SHP77 (cell line): ENCODE data around the gene PAFAH1B1.
"Not testable (repeated sequence)": the region's sequence is repeated elsewhere in the genome, so short reads cannot be mapped to it uniquely, and the experiment has no call there.

Source experiments
- DNase-seq, 2 experiments: peaks; one replicate each; lab custom pipeline; 2025; lab: John Stamatoyannopoulos, UW

PAFAH1B1 gene

DNA sequence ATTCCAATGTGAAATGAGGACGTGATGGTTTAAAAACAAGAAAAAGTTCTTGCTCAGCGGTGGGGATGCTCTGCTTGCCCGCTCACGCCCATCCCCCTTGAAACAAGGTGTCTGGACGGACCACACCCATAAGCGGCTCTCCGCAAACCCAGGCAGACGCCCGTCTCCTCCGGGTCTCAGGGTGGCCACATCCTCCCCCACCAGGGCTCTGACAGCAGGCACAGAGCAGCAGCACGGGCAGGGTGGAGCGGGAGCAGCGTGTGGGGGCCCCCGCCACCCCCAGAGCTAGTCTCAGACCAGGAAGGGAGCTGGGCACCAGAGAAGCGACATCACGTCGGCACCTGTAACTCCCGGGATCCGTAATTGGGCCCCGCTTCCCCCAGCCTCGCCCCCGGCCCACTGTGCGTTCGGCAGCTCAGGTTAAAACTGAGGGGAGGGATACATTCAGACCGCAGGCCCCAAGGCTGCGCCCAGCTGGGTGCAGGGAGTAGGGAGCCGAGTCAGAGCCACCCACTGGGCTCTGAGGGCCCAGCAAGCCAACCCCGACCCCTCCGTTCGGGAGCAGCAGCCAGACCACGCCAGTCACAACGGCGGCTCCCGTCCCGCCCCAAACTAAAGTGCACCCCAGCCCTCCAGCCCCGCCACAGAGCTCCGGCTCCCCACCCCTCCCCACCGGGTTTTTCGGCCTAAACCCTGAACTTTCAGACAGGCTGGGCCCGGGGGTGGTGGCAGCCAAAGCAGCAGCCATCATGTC lies 96.1 kb downstream of the PAFAH1B1 start:
- DNase-seq: no peak

GRCh38 chr17:2690165-2691068 lies 97.0 kb downstream of the PAFAH1B1 start:
- DNase-seq: no peak

- DNase-seq: no peak
These were observed 97.8 kb downstream of the PAFAH1B1 start for GRCh38 chr17:2691069-2691871.

GRCh38 chr17:2691965-2692780 lies 98.7 kb downstream of the PAFAH1B1 start:
- DNase-seq: no peak

DNA sequence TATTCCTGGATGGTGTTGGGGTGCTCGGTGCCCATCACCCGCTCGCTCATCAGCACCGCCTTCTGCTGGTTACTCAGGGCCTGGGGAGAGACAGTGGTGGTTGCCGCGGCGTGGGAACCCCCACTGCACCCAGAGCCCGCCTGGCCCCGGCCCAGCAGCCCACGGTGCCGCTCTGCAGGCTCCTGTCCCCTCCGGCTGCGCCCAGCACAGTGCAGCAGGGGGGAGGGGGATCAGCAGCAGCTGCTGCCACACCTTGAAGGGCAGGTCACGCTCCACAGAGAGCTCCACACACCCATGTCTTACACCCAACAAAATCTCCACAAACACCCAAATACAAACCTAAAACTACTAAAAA lies 99.3 kb downstream of the PAFAH1B1 start:
- no peak for DNase-seq

GRCh38 chr17:2693561-2694380 lies 100.3 kb downstream of the PAFAH1B1 start:
- no peak for DNase-seq

GRCh38 chr17:2694381-2695242 lies 101.2 kb downstream of the PAFAH1B1 start:
- DNase-seq: no peak

DNA sequence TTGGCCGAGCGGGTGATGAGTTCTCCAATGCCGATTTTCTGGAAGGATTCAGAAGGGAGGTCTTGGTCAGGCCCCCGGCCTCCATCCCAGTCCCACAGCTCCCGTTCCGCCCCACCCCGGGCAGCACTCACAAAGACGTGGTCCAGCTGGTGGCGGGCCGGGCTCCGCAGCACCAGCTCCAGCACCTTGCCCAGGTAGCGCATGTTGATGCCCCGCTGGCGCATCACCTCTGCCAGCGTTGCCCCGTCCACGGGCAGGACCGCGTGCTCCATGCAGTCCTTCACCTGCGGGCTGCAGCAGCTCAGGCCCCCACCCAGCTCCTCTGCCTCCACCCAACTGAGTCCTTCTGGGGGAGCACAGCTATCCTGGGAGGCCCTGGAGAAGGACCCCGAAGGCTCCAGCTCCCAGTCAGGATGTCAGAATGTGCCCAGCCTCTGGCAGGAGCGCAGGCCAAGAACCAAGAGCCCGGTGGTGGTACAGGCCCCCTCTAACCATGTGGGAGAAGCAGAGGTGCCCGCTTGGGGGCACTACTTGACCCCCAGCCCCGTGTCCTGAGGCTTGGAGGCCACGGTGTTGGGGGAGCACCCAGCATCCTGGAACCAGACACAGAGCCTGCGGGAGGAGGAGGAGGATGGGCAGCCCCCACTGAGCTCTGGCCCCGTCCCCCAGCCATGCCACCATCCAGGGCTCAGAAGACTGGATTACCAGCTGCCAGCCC lies 101.9 kb downstream of the PAFAH1B1 start:
- no peak for DNase-seq

DNA sequence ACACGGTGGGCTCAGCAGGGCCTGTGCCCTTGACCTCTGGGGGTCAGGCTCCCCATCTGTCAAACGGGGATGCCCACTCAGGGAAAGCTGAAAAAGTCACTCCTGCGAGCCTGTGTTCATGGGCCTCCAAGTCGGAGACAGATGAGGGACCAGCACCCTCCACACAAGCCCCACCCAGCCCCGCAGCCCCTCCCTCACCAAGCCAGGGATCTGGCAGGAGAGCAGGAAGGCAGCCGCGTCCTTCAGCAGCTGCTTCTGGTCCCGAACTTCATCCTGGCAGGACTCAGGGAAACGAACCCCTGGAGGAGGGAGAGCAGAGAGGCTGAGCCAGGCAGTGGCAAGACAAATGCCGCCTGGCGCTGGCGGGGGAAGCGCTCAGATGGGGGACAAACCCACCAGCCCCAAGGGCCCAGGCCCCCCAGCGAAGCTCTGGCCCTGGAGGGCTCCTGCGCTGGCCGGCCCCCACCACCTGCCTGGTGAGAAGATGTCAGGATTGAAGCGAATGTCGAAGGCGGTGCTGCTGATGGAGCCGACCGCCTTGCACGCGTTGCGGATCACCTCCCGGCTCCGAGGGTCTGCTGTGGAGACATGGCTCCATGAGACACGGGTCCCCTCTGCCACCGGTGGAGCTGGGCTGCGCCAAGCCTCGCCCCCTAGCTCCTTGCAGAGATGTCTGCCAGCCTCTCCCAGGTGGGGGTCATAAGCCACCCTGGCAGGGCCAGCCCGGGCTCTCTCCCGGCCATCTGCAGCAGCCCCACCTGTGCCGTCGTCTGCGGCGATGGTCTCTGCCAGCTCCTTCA lies 102.7 kb downstream of the PAFAH1B1 start:
- DNase-seq: no peak

DNA sequence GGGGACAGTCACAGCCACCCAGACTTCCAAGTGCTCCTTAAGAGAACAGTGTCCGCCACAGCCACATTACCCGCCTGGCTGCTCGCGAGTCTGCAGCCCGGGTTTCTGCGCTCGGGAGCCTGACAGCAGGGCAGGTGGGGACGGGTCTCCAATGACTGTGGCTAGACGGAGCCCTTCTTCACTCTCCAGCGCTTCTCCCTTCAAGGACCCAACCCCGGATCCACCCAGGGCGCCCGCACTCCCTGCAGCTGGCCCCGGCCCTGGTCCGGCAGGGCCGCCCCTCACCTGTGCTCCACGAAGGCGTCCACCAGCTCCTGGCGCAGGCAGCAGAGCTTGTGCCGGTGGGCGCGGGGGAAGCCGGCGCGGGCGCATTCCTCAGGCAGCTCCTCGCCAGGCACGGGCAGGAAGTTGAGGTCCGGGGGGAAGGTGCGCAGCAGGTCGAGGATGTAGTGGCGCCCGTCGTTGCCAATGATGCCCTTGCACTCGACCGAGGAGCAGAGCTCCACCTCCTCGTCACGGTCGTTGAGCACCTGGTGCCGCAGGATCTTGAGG lies 104.2 kb downstream of the PAFAH1B1 start:
- DNase-seq: no peak

- DNase-seq: not testable (repeated sequence)
These were observed 105.9 kb downstream of the PAFAH1B1 start for GRCh38 chr17:2699216-2699805.

GRCh38 chr17:2700030-2700490 lies 106.6 kb downstream of the PAFAH1B1 start:
- DNase-seq: no peak

GRCh38 chr17:2700491-2701141 lies 107.2 kb downstream of the PAFAH1B1 start:
- DNase-seq: no peak

DNA sequence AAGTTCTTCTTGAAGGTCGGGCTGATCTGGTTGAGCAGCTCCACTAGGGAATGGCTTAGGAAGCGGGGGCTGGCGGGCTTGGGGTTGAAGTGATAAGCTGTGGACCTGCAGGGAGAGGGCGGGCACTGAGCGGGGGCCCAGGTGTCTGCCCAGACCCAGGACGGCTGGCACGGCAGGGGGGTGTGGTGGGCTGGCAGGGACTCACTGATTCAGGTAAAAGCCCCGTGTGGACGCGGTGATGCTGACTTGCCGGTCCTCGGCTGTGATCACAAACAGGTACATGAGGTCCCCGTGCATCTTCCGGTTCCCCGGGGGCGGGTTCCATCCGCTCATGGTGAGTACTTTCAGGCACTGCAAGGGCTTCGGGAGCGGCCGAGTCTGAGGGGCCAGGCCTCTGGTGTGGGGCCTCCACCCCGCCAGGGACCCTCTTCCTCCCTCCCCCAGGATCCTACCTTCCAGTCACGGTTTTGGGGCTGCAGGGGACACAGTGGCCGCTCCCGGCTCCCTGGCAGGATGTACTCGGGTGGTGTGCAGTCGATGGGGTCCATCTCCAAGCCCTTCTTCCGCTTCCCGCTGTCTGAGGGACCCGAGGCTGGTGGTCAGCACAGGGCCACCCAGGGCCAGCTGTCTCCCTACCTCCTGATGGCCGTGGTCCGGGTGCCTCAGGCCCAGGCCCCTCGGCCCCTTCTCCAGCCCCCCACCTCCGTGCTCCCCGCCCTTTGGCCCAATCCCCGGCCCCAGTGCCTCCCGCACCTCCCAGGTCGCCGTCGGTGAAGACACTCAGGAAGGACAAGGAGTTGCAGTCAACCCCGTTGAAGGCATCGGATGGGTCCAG lies 107.9 kb downstream of the PAFAH1B1 start:
- no peak for DNase-seq

DNA sequence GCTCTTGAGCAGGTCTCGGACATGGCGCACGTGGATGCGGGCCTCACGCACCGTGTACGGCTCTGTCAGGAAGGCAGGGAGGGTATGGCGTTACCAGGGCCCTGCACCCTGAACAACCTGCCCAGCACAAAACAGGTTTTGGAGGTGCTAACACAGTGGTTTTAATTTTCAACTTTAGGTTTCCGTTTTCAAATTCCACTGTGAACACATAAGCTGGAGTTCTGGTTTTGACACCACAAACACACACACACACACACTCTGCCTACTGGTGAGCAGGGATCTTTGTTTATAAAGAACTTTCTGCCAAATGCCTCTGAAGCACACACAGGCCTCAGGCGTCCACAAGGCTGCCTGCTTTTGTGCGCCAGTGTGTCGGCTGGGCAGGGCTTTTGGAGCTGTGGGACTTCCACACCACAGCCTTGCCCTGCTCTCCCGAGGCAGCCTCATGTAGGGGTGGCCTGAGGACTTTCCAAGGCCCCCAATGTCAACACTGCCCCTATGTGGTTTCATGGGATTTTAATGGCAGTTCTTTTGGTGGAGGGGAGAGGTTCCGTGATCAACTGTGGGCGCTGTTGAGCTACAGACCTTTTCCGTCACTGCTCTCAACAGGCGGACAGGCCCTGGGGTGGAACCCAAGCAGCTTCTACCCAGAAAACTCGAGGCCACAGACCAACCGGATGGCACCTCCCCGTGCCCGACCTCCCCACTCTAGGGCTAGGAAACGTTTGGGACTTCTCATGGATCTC lies 108.7 kb downstream of the PAFAH1B1 start:
- no peak for DNase-seq
